H9 (cell line): ENCODE measurements around the gene DAPK1. TPM values are rescaled to one million over a fixed set of nuclear protein-coding genes. Genes with fewer than 3 reads are reported as not detected.

ENCODE experiments used
- DNase-seq: peaks from one replicate; pipeline ENCODE4 v3.0.0-alpha.2; 2017
- H2AFZ ChIP-seq: one replicate; pipeline ENCODE4 v1.6.1; 2013; ENCODE audit warnings: mild to moderate bottlenecking, low read length, control low read depth, moderate library complexity
- H2AK5ac ChIP-seq: 2 replicates; pipeline ENCODE4 v1.6.1; 2013; ENCODE audit warnings: low read length, control low read depth, mixed read lengths; ENCODE audit not compliant: insufficient read length
- H2BK120ac ChIP-seq: one replicate; pipeline ENCODE4 v1.6.1; 2013; ENCODE audit warnings: low read depth, mild to moderate bottlenecking, low read length, control low read depth, inconsistent platforms; ENCODE audit not compliant: poor library complexity, severe bottlenecking
- H2BK12ac ChIP-seq: 2 replicates; pipeline ENCODE4 v1.6.1; 2013; ENCODE audit warnings: low read length, control low read depth, mixed read lengths, low read depth; ENCODE audit not compliant: insufficient read length
- H2BK15ac ChIP-seq: 2 replicates; pipeline ENCODE4 v1.6.1; 2013; ENCODE audit warnings: low read depth, low read length, control low read depth
- H2BK20ac ChIP-seq: one replicate; pipeline ENCODE4 v1.6.1; 2013; ENCODE audit warnings: low read depth, mild to moderate bottlenecking, low read length, control low read depth, inconsistent platforms; ENCODE audit not compliant: poor library complexity, severe bottlenecking
- H2BK5ac ChIP-seq: 2 replicates; pipeline ENCODE4 v1.6.1; 2013; ENCODE audit warnings: low read length, control low read depth, mixed read lengths; ENCODE audit not compliant: insufficient read length
- H3K14ac ChIP-seq: 2 replicates; pipeline ENCODE4 v1.6.1; 2013; ENCODE audit warnings: low read length, control low read depth; ENCODE audit not compliant: insufficient read depth
- H3K18ac ChIP-seq: 2 replicates; pipeline ENCODE4 v1.6.1; 2013; ENCODE audit warnings: low read depth, mild to moderate bottlenecking, mixed read lengths, low read length, control low read depth; ENCODE audit not compliant: insufficient read length
- H3K23ac ChIP-seq: 2 replicates; pipeline ENCODE4 v1.6.1; 2013; ENCODE audit warnings: low read length, control low read depth, mixed read lengths, low read depth; ENCODE audit not compliant: insufficient read length
- H3K23me2 ChIP-seq: 2 replicates; pipeline ENCODE4 v1.6.1; 2013; ENCODE audit warnings: low read depth, mild to moderate bottlenecking, mixed read lengths, low read length, control low read depth; ENCODE audit not compliant: insufficient read length, poor library complexity, severe bottlenecking
- H3K27ac ChIP-seq: 2 replicates; pipeline ENCODE4 v1.5.1; 2013; ENCODE audit warnings: low read length, control low read depth, mixed read lengths, low read depth; ENCODE audit not compliant: insufficient read length
- H3K27me3 ChIP-seq: 2 replicates; pipeline ENCODE4 v1.6.1; 2013; ENCODE audit warnings: low read length, control low read depth, inconsistent platforms; ENCODE audit not compliant: insufficient read depth
- H3K4ac ChIP-seq: 2 replicates; pipeline ENCODE4 v1.6.1; 2013; ENCODE audit warnings: low read depth, mild to moderate bottlenecking, control low read depth, inconsistent platforms, low read length, moderate library complexity
- H3K4me1 ChIP-seq: 2 replicates; pipeline ENCODE4 v1.6.1; 2013; ENCODE audit warnings: low read length, control low read depth, inconsistent platforms; ENCODE audit not compliant: insufficient read depth
- H3K4me2 ChIP-seq: 2 replicates; pipeline ENCODE4 v1.6.1; 2013; ENCODE audit warnings: low read length, control low read depth, mixed read lengths; ENCODE audit not compliant: insufficient read length, insufficient read depth
- H3K56ac ChIP-seq: 2 replicates; pipeline ENCODE4 v1.6.1; 2013; ENCODE audit warnings: low read depth, mild to moderate bottlenecking, mixed read lengths, low read length, control low read depth; ENCODE audit not compliant: insufficient read length
- H3K79me1 ChIP-seq: 2 replicates; pipeline ENCODE4 v1.6.1; 2013; ENCODE audit warnings: low read depth, mild to moderate bottlenecking, moderate library complexity, low read length, control low read depth, inconsistent platforms; ENCODE audit not compliant: insufficient read depth, poor library complexity, severe bottlenecking
- H3K79me2 ChIP-seq: 2 replicates; pipeline ENCODE4 v1.6.1; 2013; ENCODE audit warnings: low read length, control low read depth, inconsistent platforms; ENCODE audit not compliant: insufficient read depth
- H3K9ac ChIP-seq: 2 replicates; pipeline ENCODE4 v1.6.1; 2013; ENCODE audit warnings: low read length, control low read depth, mixed read lengths; ENCODE audit not compliant: insufficient read length; ENCODE audit errors: extremely low read depth
- H3K9me3 ChIP-seq: one replicate; pipeline ENCODE4 v1.6.1; 2013; ENCODE audit warnings: low read depth, low read length, inconsistent platforms; ENCODE audit not compliant: control insufficient read depth
- H3T11ph ChIP-seq: one replicate; pipeline ENCODE4 v1.6.1; 2013; ENCODE audit warnings: mild to moderate bottlenecking, low read length, control low read depth, inconsistent platforms
- H4K20me1 ChIP-seq: one replicate; pipeline ENCODE4 v1.6.1; 2013; ENCODE audit not compliant: control insufficient read depth, insufficient read length, insufficient read depth
- H4K5ac ChIP-seq: 2 replicates; pipeline ENCODE4 v1.6.1; 2013; ENCODE audit warnings: low read depth, mild to moderate bottlenecking, mixed read lengths, low read length, control low read depth; ENCODE audit not compliant: insufficient read length
- H4K8ac ChIP-seq: replicated peaks from 2 replicates; pipeline ENCODE4 v1.6.1; 2013; ENCODE audit warnings: low read length, control low read depth, mixed read lengths, low read depth; ENCODE audit not compliant: insufficient read length
- H4K91ac ChIP-seq: 2 replicates; pipeline ENCODE4 v1.6.1; 2013; ENCODE audit warnings: low read depth, mild to moderate bottlenecking, moderate library complexity, mixed read lengths, low read length, control low read depth; ENCODE audit not compliant: insufficient read length
- H3K27ac Mint-ChIP-seq, 3 experiments: 2 replicates in 2 of 3; 3 replicates in 1 of 3; pipeline ENCODE4 v1.8.0; 2020 to 2021; ENCODE audit warnings: mixed read lengths in 3 of 3, mild to moderate bottlenecking in 1 of 3, moderate library complexity in 1 of 3
- H3K27me3 Mint-ChIP-seq: 2 replicates; pipeline ENCODE4 v1.8.0; 2021; ENCODE audit warnings: low read depth, mild to moderate bottlenecking, moderate library complexity, mixed read lengths
- H3K36me3 Mint-ChIP-seq, 3 experiments: 2 replicates in 2 of 3; 3 replicates in 1 of 3; pipeline ENCODE4 v1.8.0; 2020 to 2021; ENCODE audit warnings: low read depth in 3 of 3, mixed read lengths in 3 of 3; ENCODE audit not compliant: insufficient read depth in 1 of 3
- H3K4me1 Mint-ChIP-seq, 2 experiments: 2 replicates each; pipeline ENCODE4 v1.8.0; 2020; ENCODE audit warnings: mixed read lengths in 2 of 2
- H3K4me3 Mint-ChIP-seq, 2 experiments: 2 replicates in 1 of 2; 3 replicates in 1 of 2; pipeline ENCODE4 v1.8.0; 2020 to 2021; ENCODE audit warnings: mild to moderate bottlenecking in 2 of 2, mixed read lengths in 2 of 2, moderate library complexity in 1 of 2
- H3K9me3 Mint-ChIP-seq, 2 experiments: 2 replicates in 1 of 2; 3 replicates in 1 of 2; pipeline ENCODE4 v1.8.0; 2020; ENCODE audit warnings: mild to moderate bottlenecking in 2 of 2, mixed read lengths in 2 of 2, moderate library complexity in 1 of 2
- WGBS: extraction: QIAGEN DNeasy Blood & Tissue Kit; methylation state at CpG from one replicate; pipeline ENCODE4 v1.1.7; 2013; ENCODE audit warnings: missing lambda C conversion rate, low lambda C conversion rate, mixed read lengths; ENCODE audit not compliant: insufficient read length; ENCODE audit errors: extremely low coverage; 5-methylcytosine and 5-hydroxymethylcytosine counted together
- total RNA-seq: library from RNA; stranded (reverse); gene quantifications from 2 replicates; pipeline ENCODE4 v1.2.1, GENCODE V29; 2021
- TF ChIP-seq, protein P1 (sequence below): fragments of 200-600 bp; sonication (generic); conservative IDR thresholded peaks from 3 replicates; pipeline ENCODE4 v1.8.0; 2021; ENCODE audit warnings: antibody characterized with exemption, mild to moderate bottlenecking

DAPK1 gene
- total RNA-seq, 1 experiment from 2014 or later = 79.4 TPM

DNA sequence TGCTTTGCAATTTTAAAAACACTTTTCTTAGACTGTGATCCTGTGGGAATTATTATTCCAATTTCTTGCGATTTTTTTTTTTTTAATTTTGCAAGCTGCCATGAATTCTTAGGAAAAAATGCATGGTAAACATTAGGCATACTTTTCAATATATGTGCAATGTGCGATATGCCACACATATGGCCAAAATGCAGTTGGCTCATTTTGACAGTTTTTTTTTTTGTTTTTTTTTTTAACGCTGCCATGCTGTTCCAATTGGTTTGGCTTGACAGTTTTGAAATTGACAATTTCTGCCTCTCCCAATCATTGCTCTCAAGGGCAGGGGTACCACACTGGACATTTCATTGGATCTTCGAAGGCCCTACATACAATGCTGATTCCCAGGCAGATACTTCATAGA is 36.4 kb downstream of the DAPK1 start:
- H3K9me3 Mint-ChIP-seq = no peaks in the 10 kb centered on the region
- peaks cover 8% of the 10 kb centered on the region; the same call in 1 of the 2 replicates for H3K79me2 ChIP-seq

More for the DNA sequence above, 36.4 kb downstream of the DAPK1 start:
- Histone ChIP-seq H2BK20ac (no peak overlapping the region), H3K27me3 (no peaks in the 10 kb centered on the region), H3T11ph (no peak overlapping the region), H3K4me2 (no peak overlapping the region), H2BK120ac (no peak overlapping the region), H3K4me1 (peaks cover 18% of the 10 kb centered on the region; the same call in 1 of the 2 replicates), H3K23me2 (no peaks in the 10 kb centered on the region), H3K27ac (no peak overlapping the region), H2BK15ac (no peak overlapping the region), H2AK5ac (no peak overlapping the region), H3K14ac (no peak overlapping the region), H3K56ac (no peak overlapping the region), H2AFZ (no peak overlapping the region), H3K79me1 (peaks cover 4% of the 10 kb centered on the region), H2BK5ac (no peak overlapping the region), H3K23ac (no peak overlapping the region), H3K4ac (no peak overlapping the region), H4K8ac (no peak overlapping the region), H3K18ac (no peak overlapping the region), H4K5ac (no peak overlapping the region), H2BK12ac (no peak overlapping the region), H4K20me1 (no peaks in the 10 kb centered on the region), H3K9ac (no peak overlapping the region), H3K9me3 (no peaks in the 10 kb centered on the region), H4K91ac (no peak overlapping the region)
- Mint-ChIP-seq H3K27ac (no peak overlapping the region), H3K27me3 (no peaks in the 10 kb centered on the region), H3K4me3 (no peak overlapping the region), H3K4me1 (peaks cover 35 to 51% of the 10 kb centered on the region in 2 experiments), H3K36me3 (no peaks in the 10 kb centered on the region)
- no peak for DNase-seq
- no CpG with 5 or more reads among the region's 4 CpGs for whole genome bisulfite sequencing
- TF ChIP-seq, protein P1, sequence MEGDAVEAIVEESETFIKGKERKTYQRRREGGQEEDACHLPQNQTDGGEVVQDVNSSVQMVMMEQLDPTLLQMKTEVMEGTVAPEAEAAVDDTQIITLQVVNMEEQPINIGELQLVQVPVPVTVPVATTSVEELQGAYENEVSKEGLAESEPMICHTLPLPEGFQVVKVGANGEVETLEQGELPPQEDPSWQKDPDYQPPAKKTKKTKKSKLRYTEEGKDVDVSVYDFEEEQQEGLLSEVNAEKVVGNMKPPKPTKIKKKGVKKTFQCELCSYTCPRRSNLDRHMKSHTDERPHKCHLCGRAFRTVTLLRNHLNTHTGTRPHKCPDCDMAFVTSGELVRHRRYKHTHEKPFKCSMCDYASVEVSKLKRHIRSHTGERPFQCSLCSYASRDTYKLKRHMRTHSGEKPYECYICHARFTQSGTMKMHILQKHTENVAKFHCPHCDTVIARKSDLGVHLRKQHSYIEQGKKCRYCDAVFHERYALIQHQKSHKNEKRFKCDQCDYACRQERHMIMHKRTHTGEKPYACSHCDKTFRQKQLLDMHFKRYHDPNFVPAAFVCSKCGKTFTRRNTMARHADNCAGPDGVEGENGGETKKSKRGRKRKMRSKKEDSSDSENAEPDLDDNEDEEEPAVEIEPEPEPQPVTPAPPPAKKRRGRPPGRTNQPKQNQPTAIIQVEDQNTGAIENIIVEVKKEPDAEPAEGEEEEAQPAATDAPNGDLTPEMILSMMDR = no peak
